GM18868 (cell line): ENCODE measurements around the gene ZNF555.
A peak's percentile ranks its signal among the peaks of the same experiment; 100 is the strongest.
"Not testable (repeated sequence)": the region's sequence is repeated elsewhere in the genome, so short reads cannot be mapped to it uniquely, and the experiment has no call there.

Experiments
- ATAC-seq: cut with Tn5 transposase; IDR thresholded peaks from one replicate; pipeline ENCODE4 v1.9.1; 2021; ENCODE audit warnings: mild to moderate bottlenecking, moderate library complexity; ENCODE audit not compliant: unreplicated experiment

The ZNF555 gene

DNA sequence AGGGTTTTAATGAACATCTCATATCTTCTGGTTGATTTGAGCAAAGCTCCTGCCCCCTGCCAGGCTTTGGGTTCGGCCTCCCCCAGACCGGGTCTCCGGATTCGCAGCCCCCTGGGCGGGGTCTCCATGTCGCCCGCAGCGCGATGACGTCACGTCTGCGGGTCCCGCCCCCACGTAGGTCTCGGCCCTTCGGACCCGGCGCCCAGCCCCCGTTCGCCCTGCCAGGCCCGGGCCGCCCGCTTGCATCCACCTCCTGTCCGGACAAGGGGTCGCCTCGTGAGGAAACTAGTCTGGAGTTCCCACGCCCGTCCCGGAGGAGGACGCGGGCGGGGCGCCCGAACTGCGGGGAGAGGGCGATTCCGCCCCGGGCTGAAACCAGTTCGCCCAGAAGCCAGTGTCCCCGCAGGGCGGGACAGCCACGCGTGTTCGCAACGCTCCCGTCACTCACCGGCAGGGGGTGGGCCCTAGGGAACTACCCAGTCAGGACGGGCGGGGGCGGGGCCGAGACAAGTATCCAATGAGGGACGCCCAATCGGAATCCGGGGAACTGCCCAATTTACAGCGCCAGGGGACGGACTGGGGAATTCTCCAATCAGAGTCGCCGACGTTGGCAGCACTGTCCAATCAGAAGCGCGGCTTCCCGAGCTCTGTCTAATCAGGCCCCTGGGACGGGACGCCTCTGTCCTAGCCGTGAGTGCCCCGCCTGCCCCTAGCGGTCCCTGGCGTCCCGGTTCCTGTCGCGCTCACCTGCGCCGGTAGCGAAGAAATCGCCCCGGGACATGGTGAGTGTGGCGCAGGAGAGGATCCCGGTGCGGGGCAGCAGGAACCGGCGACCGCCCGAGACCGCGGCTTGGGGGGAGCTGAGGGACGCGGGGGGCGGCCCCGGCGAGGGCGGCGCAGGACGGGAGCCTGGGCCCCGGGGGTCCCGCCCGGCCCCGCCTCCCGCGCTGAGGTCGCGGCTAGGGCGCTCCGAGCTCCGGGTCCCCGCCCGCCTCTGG, at the start of gene ZNF555:
TSS of gene ZNF555 (plus strand) at position 682 of the 998 bp plus-strand sequence. CDS start at position 780, 98 bp downstream.
- ATAC-seq, result peak; percentile 93

DNA sequence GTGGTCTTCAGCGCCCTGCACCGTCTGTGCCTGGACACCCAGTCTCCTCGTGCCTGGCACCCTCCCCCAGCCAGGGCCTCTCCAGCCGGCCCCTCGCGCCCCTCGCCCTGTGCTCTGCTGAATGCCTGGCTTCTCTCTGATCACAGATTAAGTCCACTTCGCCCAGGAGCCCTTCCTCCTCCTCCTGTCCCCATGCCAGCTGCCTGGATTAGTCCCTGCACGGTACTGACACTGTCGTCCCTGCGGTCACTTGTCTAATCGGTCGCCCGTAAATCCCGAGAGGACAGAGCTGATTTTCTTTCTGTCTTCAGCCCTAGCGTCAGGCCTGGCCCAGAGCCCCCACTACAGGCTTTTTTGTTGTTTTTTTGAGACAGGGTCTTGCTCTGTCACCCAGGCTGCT, 49.4 kb upstream of the ZNF555 start:
- ATAC-seq, result no peak

DNA sequence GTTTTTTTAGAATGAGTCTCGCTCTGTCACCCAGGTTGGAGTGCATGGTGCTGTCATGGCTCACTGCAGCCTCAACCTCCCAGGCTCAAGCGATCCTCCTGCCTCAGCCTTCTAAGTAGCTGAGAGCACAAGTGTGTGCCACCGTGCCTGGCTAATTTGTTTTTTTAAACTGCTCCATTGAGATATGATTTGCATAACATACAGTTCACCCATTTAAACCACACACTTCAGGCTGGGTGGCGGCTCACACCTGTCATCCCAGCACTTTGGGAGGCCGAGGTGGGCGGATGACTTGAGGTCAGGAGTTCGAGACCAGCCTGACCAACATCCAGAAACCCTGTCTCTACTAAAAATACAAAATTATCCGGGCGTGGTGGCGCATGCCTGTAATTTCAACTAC, 48.6 kb upstream of the ZNF555 start:
- not testable (repeated sequence) for ATAC-seq

DNA sequence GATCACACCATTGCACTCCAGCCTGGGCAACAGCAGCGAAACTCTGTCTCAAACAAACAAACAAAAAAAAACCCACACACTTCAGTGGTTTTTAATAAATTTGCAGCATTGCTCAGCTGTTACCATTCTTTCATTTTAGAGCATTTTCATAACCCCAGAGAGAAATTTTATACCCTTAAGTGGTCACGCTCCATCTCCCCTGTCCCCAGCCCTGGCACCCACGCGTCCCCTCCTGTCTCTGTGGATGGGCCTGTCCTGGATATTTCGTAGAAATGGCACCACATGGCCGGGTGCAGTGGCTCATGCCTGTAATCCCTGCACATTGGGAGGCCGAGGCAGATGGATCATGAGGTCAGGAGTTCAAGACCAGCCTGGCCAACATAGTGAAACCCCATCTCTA, 48.1 kb upstream of the ZNF555 start:
- ATAC-seq, result no peak

DNA sequence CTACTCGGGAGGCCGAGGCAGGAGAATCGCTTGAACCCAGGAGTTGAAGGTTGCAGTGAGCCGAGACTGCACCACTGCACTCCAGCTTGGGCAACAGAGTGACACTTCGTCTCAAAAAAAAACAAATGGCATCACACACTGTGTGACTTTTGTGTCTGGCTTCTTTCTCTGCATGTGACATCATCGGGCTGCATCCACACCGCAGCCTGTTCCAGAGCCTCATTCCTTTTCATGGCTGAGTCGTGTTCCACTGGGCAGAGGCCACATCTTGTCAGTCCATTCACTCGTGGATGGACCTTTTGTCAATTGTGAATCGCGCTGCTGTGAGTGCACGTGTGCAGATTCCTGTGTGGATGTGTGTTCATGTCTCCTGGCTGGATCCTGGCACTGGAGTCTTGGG, 47.7 kb upstream of the ZNF555 start:
- no peak for ATAC-seq

DNA sequence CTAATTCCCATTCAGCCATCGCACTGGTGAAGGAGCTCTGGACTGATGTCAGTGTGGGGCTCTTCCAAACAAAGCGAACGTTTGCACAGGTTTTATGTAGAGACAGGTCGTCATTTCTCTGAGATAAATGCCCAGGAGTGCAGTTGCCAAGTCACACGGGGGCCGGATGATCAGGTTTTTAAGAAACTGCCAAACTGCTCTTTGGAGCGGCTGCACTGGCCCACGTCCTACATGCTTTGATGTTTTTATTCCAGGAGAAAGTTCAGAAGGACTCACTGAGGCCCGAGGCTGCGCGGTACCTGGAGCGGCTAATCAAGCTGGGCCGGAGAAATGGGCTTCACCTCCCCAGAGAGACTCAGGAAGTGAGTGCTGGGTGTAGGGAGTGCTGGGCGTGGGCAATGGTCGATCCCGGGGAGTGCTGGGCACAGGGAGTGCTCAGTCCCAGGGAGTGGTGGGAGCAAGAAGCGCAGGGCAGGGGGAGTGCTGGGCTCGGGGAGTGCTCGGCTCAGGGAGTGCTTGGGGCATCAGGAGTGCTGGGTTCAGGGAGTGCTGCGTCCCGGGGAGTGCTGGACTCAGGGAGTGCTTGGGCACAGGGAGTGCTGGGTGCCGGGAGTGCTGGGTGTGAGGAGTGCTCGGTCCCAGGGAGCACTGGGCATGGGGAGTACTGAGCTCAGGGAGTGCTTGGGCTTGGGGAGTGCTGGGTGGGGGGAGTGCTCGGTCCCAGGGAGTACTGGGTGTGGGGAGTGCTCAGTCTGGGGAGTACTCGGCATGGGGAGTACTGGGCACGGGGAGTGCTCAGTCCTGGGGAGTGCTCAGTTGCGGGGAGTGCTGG, 45.2 kb upstream of the ZNF555 start:
- ATAC-seq, result no peak

DNA sequence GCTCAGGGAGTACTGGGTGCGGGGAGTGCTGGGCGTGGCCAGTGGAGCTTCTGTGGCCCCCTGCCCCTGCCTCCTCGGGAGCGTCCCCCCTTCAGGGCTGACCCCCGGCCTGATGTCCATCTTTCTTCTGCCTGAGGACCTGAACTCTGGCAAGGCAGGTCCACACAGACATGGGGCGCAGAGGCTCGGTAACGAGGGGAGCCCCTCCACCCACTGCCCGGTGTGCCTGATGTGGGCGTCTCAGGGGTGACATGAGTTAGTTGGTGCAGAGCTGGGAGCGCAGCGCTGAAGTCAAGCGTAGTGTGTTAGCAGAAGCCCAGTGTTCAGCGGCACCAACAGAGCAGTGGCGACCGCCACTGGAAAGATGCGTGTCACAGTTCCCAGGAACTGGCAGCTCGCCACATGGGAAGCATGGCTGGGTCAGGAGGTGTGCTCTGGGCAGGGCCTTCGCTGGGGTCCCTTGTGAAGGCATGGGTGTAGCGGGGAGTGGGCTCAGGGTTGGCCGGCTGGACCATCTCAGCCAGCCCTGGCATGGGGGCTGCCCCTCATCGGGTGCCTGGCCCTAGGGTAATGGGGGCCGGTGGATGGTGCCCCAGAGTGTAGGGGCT, 44.5 kb upstream of the ZNF555 start:
- no peak for ATAC-seq

DNA sequence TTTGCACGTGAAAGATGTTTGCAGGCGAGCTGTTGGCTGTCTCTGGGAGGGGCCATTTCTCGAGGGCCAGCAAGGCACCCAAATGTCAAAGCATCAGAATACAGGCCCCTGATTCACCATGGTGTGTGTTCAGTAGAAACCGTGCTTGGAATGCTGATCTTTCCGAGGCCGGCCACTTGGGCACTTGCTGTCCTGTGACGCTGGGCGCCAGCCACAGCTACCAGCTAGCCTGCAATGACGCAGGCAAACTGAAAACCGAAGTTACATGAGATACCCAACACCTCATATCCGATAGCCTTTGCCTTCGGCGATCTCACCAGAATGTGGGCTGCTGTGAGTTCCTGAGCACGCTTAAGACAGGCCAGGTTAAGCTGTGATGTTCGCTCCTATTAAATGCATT, 44.0 kb upstream of the ZNF555 start:
- no peak for ATAC-seq

DNA sequence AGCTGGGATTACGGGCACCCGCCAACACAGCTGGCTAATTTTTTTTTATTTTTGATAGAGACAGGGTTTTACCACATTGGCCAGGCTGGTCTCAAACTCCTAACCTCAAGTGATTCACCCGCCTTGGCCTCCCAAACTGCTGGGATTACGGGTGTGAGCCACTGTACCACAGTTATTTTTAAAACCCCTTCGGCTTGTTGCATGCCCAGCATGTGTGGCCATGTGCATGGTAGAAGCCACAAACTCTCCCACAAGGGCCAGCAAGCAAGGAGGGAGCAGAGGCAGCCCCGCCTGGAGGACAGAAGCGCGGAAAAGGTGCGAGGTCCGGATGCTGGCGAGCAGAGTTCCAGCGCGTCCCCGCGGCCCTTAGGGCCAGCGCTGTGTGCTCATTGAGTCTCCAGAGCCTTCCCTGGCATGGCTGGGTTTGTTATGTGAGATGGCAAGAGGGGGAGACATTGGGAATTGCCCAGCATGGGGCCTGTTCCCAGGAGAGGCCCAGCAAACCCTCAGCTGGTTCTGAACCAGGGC, 43.1 kb upstream of the ZNF555 start:
- ATAC-seq, result no peak

DNA sequence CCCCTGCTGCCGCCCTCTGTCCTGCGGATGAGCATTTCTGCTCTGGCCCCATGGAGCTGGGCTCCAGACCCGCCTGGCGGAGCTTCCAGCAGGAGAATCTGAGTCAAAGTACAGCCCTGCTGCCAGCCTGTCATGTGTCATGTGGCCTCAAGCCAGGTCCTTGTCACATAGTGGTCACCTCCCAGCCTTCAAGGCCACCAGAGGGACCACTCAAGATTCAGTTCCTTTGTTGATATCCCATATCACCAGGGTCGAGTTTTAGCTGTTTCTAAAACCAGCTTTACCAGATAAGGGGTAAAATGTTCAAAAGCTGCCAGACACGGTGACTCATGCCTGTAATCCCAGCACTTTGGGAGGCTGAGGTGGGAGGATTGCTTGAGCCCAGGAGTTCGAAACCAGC, 42.5 kb upstream of the ZNF555 start:
- ATAC-seq, result no peak

DNA sequence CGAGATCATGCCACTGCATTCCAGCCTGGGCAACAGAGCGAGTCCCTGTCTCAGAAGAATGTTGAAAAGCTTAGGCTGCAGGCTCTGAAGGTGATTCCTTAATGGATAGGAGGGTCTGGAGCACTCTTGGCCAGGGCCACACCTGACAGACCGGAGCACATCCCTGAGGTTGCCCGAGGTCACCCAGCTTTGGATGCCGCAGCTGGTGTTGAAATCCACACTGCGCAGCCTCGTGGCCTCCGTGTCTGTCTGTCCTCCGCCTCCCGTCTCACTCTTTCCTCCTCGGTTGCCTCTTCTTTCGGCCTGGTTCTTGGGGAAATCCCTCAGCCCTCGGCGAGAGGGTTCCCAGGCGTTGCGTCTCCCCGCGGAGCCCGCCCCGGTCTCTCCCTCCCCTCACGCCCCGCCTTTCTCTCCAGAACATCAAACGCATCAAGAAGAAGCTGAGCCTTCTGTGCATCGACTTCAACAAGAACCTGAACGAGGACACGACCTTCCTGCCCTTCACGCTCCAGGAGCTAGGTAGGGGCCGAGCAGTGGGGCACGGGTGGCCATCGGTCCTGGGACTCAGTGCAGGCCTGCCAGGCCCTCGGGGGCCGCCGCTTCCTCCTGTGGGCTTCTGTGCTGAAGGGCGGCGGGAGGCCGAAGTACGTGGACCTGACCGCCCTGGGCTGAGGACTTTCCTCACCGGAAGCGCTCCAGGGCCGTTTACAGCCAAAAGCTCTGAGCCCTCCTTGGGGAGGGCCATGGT, 41.8 kb upstream of the ZNF555 start:
- no peak for ATAC-seq

DNA sequence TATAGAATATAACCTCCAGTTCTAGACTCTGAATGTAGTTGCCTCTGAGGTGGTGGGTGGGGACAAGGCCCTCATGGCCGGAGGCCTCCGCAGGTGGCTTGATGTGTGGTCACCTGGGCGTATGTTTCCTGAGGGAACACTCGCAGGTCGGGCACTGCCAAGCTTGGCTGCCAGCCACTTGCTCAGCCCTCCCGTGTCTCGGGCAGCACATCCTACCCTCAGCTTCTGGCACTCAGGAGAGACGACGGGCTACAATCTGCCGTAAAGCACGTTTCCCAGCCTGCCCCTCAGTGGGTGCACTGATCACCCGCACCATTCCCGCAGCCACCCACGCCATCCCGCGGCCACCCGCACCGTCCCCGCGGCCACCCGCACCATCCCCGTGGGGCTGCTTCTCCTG, 40.8 kb upstream of the ZNF555 start:
- no peak for ATAC-seq

DNA sequence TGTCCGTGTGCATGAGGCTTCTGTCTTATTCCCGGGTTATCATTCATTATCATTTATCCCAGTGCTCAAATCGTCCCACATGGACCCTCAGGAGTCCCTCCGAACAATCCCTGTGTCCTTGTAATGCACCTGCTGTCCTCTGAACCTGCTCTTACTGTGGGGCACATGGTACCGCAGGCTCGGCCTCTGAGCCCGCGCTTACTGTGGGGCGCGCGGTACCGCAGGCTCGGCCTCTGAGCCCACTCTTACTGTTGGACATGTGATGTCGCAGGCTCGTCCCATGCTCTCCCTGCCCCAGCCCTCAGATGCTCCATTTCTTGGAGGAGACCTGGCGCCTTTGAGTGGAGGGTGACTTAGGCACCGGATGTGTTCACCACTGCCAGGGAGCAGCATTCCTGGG, 38.4 kb upstream of the ZNF555 start:
- no peak for ATAC-seq

DNA sequence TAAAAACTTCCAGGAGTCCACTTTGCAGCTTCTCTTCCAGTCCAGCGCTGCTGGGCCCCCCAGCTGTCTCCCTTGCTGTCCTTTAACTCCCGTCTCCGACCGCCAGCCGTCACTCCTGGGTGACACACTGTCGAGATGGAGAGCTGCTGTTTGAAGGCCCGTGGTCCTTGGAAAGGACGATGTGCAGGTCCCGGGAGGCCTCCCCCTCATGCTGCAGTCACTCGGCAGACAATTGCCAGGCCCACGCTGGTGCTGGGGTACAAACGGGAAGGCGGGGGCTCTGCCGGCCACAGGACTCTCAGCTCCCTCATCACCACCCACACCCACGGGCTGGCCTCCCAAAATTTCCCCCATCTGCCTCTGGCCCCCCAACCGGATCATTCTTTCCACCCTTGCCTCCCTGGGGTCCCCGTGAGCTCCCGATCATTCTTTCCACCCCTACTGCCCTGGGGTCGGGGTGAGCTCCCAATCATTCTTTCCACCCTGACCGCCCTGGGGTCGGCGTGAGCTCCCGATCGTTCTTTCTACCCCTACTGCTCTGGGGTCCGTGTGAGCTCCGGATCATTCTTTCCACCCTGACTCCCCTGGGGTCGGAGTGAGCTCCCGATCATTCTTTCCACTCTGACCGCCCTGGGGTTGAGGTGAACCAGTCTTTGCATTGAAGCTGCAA, 37.7 kb upstream of the ZNF555 start:
- no peak for ATAC-seq

DNA sequence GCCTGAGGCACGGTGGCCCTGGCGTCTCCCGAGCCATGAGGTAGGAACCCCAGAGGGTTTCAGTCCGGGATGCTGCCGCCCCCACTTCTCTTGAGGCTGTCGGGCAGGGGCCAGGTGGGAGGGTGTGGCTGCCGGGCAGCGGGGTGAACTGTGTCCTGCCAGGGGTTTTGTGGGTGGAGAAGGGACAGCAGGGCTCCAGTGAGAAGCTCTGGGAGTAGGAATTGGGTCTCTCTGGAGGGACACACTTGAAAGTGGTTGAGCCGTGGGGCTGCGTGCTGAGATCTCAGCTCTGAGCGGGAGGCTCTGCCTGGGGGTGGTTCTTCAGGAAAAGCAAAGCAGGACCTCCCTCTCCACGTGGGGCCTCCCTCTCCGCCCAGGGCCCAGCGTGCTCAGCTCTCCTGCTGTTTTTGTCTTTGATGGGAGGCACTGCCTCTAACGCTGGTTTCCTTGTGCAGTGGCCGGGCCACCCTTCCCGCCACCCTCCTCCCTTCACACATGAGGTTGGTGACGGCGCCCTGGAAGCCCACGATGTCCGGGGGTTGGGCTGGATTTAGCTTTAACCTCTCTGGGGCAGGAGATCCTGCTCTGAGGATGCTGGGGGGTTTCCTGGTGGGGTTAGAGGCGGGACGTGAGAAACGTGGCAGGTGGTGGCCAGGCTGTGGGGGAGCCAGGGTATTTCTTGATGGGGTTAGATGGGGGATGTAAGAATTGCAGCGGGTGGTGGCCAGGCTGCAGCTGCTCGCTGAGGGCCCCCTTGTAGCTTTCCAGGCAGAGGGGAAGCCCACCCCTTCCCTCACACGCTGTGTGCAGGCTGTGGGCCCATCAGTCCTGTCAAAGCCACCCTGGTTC, 36.9 kb upstream of the ZNF555 start:
- ATAC-seq, result no peak

DNA sequence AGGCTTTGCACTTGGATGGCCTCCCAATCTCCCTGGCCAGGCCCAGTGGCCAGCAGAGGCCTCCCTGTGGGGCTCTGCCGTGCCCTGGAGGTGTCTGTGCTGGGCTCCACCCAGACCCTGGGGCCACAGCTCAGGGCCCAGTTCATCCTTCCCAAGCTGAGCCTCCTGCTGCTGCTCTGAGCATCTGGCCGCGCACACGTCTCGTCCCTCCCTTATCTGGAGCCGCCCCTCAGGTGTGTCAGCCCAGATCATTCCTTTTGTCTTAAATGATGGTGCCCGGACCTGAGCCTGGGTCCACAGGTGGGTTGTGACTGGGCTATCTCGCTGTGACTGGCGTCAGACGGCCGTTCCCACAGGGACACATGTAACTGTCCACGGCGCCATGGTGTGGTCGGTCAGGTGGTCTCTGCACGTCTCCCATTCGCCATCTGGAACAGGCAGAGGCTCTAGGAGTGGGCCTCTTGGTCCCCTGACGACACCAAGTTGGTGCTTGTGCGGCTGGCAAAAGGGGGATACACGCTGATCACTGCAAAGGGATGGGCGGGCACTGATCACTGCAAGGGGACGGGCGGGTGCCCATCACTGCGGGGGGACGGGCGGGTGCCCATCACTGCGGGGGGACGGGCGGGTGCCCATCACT, 35.9 kb upstream of the ZNF555 start:
- no peak for ATAC-seq

DNA sequence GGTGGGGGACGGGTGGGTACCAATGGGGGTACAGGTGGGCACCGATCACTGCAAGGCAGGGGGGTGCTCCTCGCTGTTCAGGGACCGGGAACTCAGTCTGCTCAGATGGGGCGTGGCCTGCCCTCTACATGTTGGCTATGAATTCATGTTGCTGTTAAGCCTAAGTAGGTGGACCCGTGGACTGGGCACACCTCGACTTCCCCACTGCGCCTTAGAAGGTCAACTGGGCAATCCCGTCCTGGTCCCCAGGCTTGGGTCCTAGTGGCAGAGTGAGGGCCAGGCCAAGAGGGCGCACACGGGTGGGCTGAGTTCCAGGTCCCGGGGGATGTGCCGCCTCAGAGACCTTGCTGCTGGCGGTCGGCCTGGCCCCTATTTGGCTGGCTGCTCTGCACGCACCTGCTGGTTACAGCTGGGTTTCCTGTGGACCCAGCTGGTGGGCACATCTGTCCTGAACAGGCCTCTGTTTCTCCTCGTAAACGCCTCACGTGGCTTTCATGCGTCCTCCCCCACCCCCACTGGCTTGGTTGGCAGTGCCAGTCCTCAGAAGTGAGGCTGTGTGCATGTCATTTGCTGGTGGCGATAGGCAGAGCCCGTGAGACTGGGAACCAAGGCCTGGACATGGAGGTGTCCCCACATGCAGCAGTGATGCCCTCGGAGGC, 35.2 kb upstream of the ZNF555 start:
- no peak for ATAC-seq
